Right lobe of liver (tissue), 4 donors: ENCODE data around the gene LRWD1.

Source experiments
- POLR2A ChIP-seq: fragments of 450-650 bp; IDR thresholded peaks from one replicate; pipeline ENCODE4 v1.6.1; 2017; ENCODE audit warnings: antibody characterized with exemption, mild to moderate bottlenecking
- TF ChIP-seq, protein P1 (sequence below), 4 donors: fragments of 200-600 bp in 3 of 4; fragments of 450-650 bp in 1 of 4; IDR thresholded peaks; one replicate each; pipeline versions ENCODE4 v1.5.1 to v1.8.0; 2016 to 2022; ENCODE audit warnings: antibody characterized with exemption in 4 of 4, mild to moderate bottlenecking in 2 of 4
- donor health status: DM: no; HTN: no; CAD: no.
- donor health status: DM: no; HTN: no; CAD: no.
- donor health status: DM: no; HTN: yes; CAD: no.

DNA sequence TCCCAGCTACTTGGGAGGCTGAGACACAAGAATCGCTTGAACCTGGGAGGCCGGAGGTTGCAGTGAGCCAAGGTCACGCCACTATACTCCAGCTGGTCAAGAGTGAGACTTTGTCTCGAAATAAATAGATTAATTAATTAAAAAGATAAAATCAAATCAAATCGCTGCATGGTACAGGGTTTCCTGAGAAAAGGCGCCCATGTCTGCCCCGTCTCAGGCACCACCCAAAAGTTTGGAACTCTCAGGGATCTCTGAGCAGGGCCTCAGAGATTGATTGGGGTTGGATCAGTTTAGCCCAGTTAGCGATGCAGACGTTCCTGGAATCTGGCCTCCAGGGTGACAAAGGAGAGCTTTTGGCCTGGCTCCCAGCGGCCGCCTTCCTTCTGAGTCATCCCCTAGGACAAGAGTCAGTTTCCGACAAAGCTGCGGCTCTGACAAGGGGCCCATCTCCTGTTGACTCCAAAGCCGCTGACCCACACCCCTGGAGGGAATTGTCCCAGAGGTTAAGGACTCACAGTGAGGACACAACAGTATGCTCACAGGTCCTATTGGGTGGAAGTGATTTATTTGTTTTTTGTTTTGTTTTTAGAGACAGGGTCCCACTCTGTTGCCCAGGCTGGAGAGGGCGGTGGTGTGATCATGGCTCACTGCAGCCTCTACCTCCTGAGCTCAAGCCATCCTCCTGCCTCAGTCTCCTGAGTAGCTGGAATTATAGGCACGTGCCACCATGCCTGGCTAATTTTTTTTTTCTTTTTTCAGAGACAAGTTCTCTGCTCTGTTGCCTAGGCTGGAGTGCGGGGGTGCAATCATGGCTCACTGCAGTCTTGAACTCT lies 24.6 kb upstream of the LRWD1 start:
- TF ChIP-seq POLR2A = no peak
- TF ChIP-seq, protein P1, sequence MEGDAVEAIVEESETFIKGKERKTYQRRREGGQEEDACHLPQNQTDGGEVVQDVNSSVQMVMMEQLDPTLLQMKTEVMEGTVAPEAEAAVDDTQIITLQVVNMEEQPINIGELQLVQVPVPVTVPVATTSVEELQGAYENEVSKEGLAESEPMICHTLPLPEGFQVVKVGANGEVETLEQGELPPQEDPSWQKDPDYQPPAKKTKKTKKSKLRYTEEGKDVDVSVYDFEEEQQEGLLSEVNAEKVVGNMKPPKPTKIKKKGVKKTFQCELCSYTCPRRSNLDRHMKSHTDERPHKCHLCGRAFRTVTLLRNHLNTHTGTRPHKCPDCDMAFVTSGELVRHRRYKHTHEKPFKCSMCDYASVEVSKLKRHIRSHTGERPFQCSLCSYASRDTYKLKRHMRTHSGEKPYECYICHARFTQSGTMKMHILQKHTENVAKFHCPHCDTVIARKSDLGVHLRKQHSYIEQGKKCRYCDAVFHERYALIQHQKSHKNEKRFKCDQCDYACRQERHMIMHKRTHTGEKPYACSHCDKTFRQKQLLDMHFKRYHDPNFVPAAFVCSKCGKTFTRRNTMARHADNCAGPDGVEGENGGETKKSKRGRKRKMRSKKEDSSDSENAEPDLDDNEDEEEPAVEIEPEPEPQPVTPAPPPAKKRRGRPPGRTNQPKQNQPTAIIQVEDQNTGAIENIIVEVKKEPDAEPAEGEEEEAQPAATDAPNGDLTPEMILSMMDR (IDR thresholded peaks at IDR 0.05) = no peak
